Fibroblast of the aortic adventitia (primary cell): Measurements from ENCODE around the gene FCRL4. TPM values are rescaled to one million over a fixed set of nuclear protein-coding genes. Genes with fewer than 3 reads are reported as not detected.
"Not testable (repeated sequence)": the region's sequence is repeated elsewhere in the genome, so short reads cannot be mapped to it uniquely, and the experiment has no call there.

Source experiments
- DNase-seq: peaks from one replicate; pipeline ENCODE4 v3.0.0-alpha.2; 2010; ENCODE audit warnings: low read depth
- H3K4me3 ChIP-seq: 2 replicates; pipeline ENCODE4 v1.5.1; 2011; ENCODE audit warnings: low read depth, mild to moderate bottlenecking, control low read depth, low read length, moderate library complexity
- CTCF ChIP-seq: IDR thresholded peaks from 2 replicates; pipeline ENCODE4 v1.5.1; 2011; ENCODE audit warnings: mild to moderate bottlenecking, low read length, control low read depth, inconsistent platforms; ENCODE audit not compliant: insufficient read depth
- total RNA-seq: library from RNA; depleted of rRNA; stranded (reverse); fragments of >200 nt; gene quantifications from 2 replicates; pipeline ENCODE4 v1.2.3, GENCODE V29; 2012; ENCODE audit warnings: low replicate concordance

FCRL4 gene
- total RNA-seq, 1 donor = not detected

- DNase-seq = no peak
- no peak overlapping the region for H3K4me3 ChIP-seq
- no peak for TF ChIP-seq CTCF
These were observed 35.4 kb downstream of the FCRL4 start for GRCh38 chr1:157562515-157562914.

DNA sequence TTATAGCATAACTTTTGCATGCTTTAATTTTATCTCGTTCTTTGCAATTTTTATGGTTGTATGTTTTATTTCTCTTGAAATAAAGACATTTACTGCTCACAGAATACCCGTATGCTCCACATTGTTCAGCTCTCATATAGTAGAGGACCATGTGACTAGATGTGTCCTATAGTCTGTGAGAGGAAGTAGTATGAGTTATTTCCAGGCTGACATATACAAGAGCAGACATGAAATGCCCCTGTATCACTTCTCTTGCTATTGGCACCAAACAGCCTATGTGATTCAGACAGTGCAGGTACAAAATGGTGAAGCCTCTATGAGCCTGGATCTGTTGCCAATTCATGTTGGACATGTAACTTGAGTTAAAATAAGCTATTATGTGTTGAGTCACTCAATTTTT, 39.8 kb downstream of the FCRL4 start:
- TF ChIP-seq CTCF = no peak
- no peak overlapping the region for H3K4me3 ChIP-seq
- no peak for DNase-seq

GRCh38 chr1:157551694-157552693, 45.9 kb downstream of the FCRL4 start, which contains the start of gene FCRL5:
TSS of gene FCRL5 (minus strand) at chr1:157552515. CDS start at chr1:157552362, 153 bp downstream.
- no peak within 1 kb of the TSS for H3K4me3 ChIP-seq

DNA sequence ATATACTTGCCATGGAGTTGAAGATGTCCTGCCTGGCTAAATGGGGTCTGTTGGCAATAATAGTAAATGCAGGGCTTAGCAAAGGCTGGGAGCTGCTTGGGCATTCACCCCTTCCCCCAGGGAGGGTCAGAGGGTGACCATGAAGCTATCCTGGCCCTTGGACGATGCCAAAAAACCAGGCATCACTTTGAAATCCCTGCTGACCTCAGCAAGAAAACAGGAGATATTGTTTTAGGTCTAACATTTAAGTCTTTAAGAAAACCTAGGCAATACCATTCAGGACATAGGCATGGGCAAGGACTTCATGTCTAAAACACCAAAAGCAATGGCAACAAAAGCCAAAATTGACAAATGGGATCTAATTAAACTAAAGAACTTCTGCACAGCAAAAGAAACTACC, 49.8 kb downstream of the FCRL4 start:
- H3K4me3 ChIP-seq, DNase-seq: not testable (repeated sequence)

More at GRCh38 chr1:157551694-157552693, 45.9 kb downstream of the FCRL4 start, which contains the start of gene FCRL5:
- DNase-seq = no peak
- TF ChIP-seq CTCF = no peak

DNA sequence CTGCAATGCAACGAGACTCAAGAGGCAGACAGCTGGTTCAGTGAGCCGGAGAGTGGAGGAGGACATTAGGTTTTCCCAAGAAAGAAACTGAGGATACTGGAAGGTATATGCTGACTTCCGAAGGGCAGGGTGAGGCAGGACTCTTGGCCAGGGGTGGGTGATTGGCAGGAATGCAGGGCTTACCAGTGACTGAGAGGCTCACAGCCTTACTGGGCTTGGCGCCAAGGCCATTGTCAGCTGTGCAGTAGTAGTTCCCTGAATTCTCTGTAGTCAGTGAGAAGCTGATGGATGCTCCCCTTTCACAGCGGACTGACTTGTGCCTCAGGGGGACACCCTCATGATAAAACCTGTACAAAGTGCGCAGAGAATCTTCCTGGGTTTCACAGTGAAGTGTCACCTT, 55.2 kb downstream of the FCRL4 start:
- H3K4me3 ChIP-seq = no peak overlapping the region
- no peak for DNase-seq
- TF ChIP-seq CTCF = no peak

DNA sequence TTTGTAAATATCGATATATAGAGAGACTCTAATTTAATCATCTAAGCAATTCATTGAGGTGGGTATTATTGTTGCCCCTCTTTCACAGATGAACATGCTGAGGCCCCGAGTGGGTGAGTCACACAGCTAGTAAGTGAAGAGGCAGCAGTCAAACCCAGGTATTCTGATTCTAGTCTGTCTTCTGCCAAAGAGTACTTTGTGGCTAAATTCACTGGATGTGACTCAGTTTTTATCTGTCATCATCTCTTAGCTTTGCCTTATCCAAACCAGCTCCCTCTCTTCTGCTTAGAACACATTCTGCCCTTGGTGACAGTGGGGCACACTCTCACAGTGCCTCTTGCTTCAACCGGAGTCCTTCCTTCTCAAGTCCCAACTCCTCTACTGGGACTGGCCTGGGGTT, 57.0 kb downstream of the FCRL4 start:
- no peak for TF ChIP-seq CTCF
- no peak for DNase-seq
- H3K4me3 ChIP-seq = no peak overlapping the region

GRCh38 chr1:157540160-157540748, 57.6 kb downstream of the FCRL4 start:
- H3K4me3 ChIP-seq = no peak overlapping the region
- no peak for DNase-seq
- TF ChIP-seq CTCF = no peak
